ENCODE measurements around the gene ANKS1A. TPM values are rescaled to one million over a fixed set of nuclear protein-coding genes. Genes with fewer than 3 reads are reported as not detected.
"Not testable (repeated sequence)": the region's sequence is repeated elsewhere in the genome, so short reads cannot be mapped to it uniquely, and the experiment has no call there.

Gene ANKS1A
- 1 to 10 TPM; 1.3 to 4.3 (median 1.6) TPM for polyA plus RNA-seq

GRCh38 chr6:34888874-34889555 lies at the start of gene ANKS1A:
Gene ANKS1A (plus strand): TSS chr6:34889255. CDS start chr6:34889403, 148 bp downstream.
- Mint-ChIP-seq H3K4me1 (peaks cover 52 to 57% of the 10 kb centered on the region in 2 donors), H3K36me3 (peaks cover 0 to 8% (median 0%) of the 10 kb centered on the region in 3 donors), H3K4me3 (peak within 1 kb of the TSS; percentile 91 to 100 (median 99)), H3K27me3 (ENCODE audit: low read depth in 3 of 3) (peaks cover 11 to 22% (median 16%) of the 10 kb centered on the region in 3 donors), H3K9me3 (no peaks in the 10 kb centered on the region), H3K27ac (peak within 1 kb of the TSS; percentile 94 to 100 (median 98))
- peak; percentile 90 for DNase-seq

GRCh38 chr6:34839666-34840352 lies 49.2 kb upstream of the ANKS1A start:
- Mint-ChIP-seq H3K4me3 (no peak overlapping the region), H3K36me3 (peaks cover 10 to 35% (median 12%) of the 10 kb centered on the region in 3 donors), H3K9me3 (no peaks in the 10 kb centered on the region), H3K27me3 (ENCODE audit: low read depth in 3 of 3) (no peaks in the 10 kb centered on the region), H3K27ac (no peak overlapping the region), H3K4me1 (no peaks in the 10 kb centered on the region)
- DNase-seq, result no peak

- DNase-seq; H3K27ac Mint-ChIP-seq; H3K4me3 Mint-ChIP-seq; H3K9me3 Mint-ChIP-seq; H3K27me3 Mint-ChIP-seq (ENCODE audit: low read depth in 3 of 3); H3K4me1 Mint-ChIP-seq: not testable (repeated sequence)
- H3K36me3 Mint-ChIP-seq, result peaks cover 5 to 19% (median 16%) of the 10 kb centered on the region in 3 donors
Measured at GRCh38 chr6:34849066-34849465, 40.0 kb upstream of the ANKS1A start.

- no peak for DNase-seq
- H3K4me1 Mint-ChIP-seq, result no peaks in the 10 kb centered on the region
- H3K36me3 Mint-ChIP-seq, result peaks cover 9 to 20% (median 20%) of the 10 kb centered on the region in 3 donors
- H3K27me3 Mint-ChIP-seq (ENCODE audit: low read depth in 3 of 3), result no peaks in the 10 kb centered on the region
- H3K27ac Mint-ChIP-seq, result no peak overlapping the region
- H3K9me3 Mint-ChIP-seq, result no peaks in the 10 kb centered on the region
- H3K4me3 Mint-ChIP-seq, result no peak overlapping the region
Measured at GRCh38 chr6:34851361-34851760, 37.7 kb upstream of the ANKS1A start.

GRCh38 chr6:34852406-34853085 lies 36.5 kb upstream of the ANKS1A start:
- no peaks in the 10 kb centered on the region for H3K4me1 Mint-ChIP-seq
- H3K36me3 Mint-ChIP-seq, result peaks cover 21 to 32% (median 21%) of the 10 kb centered on the region in 3 donors
- H3K4me3 Mint-ChIP-seq, result no peak overlapping the region
- DNase-seq, result no peak
- peak overlapping the region in 1 of 6 donors; percentile 46 for H3K27ac Mint-ChIP-seq
- no peaks in the 10 kb centered on the region for H3K27me3 Mint-ChIP-seq (ENCODE audit: low read depth in 3 of 3)
- no peaks in the 10 kb centered on the region for H3K9me3 Mint-ChIP-seq

- DNase-seq, result no peak
- Mint-ChIP-seq H3K9me3 (no peaks in the 10 kb centered on the region), H3K36me3 (peaks cover 24 to 46% (median 30%) of the 10 kb centered on the region in 3 donors), H3K27me3 (ENCODE audit: low read depth in 3 of 3) (no peaks in the 10 kb centered on the region), H3K27ac (no peak overlapping the region), H3K4me1 (no peaks in the 10 kb centered on the region), H3K4me3 (no peak overlapping the region)
Measured at GRCh38 chr6:34855463-34855862, 33.6 kb upstream of the ANKS1A start.

- Mint-ChIP-seq H3K27me3 (ENCODE audit: low read depth in 3 of 3) (no peaks in the 10 kb centered on the region), H3K36me3 (peaks cover 32 to 37% (median 33%) of the 10 kb centered on the region in 3 donors), H3K4me1 (no peaks in the 10 kb centered on the region), H3K27ac (no peak overlapping the region), H3K4me3 (no peak overlapping the region), H3K9me3 (no peaks in the 10 kb centered on the region)
- DNase-seq, result no peak
Measured at GRCh38 chr6:34858681-34859080, 30.4 kb upstream of the ANKS1A start.

- H3K36me3 Mint-ChIP-seq, result peaks cover 33 to 39% (median 34%) of the 10 kb centered on the region in 3 donors
- H3K4me3 Mint-ChIP-seq, result no peak overlapping the region
- H3K27me3 Mint-ChIP-seq (ENCODE audit: low read depth in 3 of 3), result peaks cover 0 to under 1% (median 0%) of the 10 kb centered on the region in 3 donors
- H3K27ac Mint-ChIP-seq, result no peak overlapping the region
- H3K9me3 Mint-ChIP-seq, result no peaks in the 10 kb centered on the region
- H3K4me1 Mint-ChIP-seq, result no peaks in the 10 kb centered on the region
- DNase-seq, result no peak
Measured at GRCh38 chr6:34859951-34860350, 29.1 kb upstream of the ANKS1A start.

GRCh38 chr6:34860776-34861175 lies 28.3 kb upstream of the ANKS1A start:
- DNase-seq, result no peak
- Mint-ChIP-seq H3K27ac (no peak overlapping the region), H3K4me3 (no peak overlapping the region), H3K9me3 (no peaks in the 10 kb centered on the region), H3K36me3 (peaks cover 37 to 42% (median 37%) of the 10 kb centered on the region in 3 donors), H3K27me3 (ENCODE audit: low read depth in 3 of 3) (peaks cover 0 to 2% (median 0%) of the 10 kb centered on the region in 3 donors), H3K4me1 (no peaks in the 10 kb centered on the region)

GRCh38 chr6:34864007-34864406 lies 25.0 kb upstream of the ANKS1A start:
- Mint-ChIP-seq H3K4me1 (no peaks in the 10 kb centered on the region), H3K27ac (no peak overlapping the region), H3K4me3 (no peak overlapping the region), H3K27me3 (ENCODE audit: low read depth in 3 of 3) (peaks cover 0 to 2% (median 0%) of the 10 kb centered on the region in 3 donors), H3K9me3 (no peaks in the 10 kb centered on the region), H3K36me3 (peaks cover 19 to 25% (median 20%) of the 10 kb centered on the region in 3 donors)
- DNase-seq, result no peak

GRCh38 chr6:34865107-34865506 lies 23.9 kb upstream of the ANKS1A start:
- Mint-ChIP-seq H3K4me1 (no peaks in the 10 kb centered on the region), H3K4me3 (no peak overlapping the region), H3K36me3 (peaks cover 11 to 27% (median 20%) of the 10 kb centered on the region in 3 donors), H3K27me3 (ENCODE audit: low read depth in 3 of 3) (peaks cover 0 to 2% (median 0%) of the 10 kb centered on the region in 3 donors), H3K27ac (peak overlapping the region in 1 of 6 donors; percentile 4), H3K9me3 (no peaks in the 10 kb centered on the region)
- no peak for DNase-seq

GRCh38 chr6:34866509-34866908 lies 22.5 kb upstream of the ANKS1A start:
- no peak overlapping the region for H3K27ac Mint-ChIP-seq
- no peaks in the 10 kb centered on the region for H3K4me1 Mint-ChIP-seq
- no peaks in the 10 kb centered on the region for H3K9me3 Mint-ChIP-seq
- H3K36me3 Mint-ChIP-seq, result peaks cover 5 to 37% (median 18%) of the 10 kb centered on the region in 3 donors
- no peak overlapping the region for H3K4me3 Mint-ChIP-seq
- DNase-seq, result no peak
- peaks cover 0 to 2% (median 2%) of the 10 kb centered on the region in 3 donors for H3K27me3 Mint-ChIP-seq (ENCODE audit: low read depth in 3 of 3)

- Mint-ChIP-seq H3K4me1 (no peaks in the 10 kb centered on the region), H3K4me3 (no peak overlapping the region), H3K9me3 (no peaks in the 10 kb centered on the region), H3K36me3 (peaks cover 5 to 43% (median 18%) of the 10 kb centered on the region in 3 donors), H3K27ac (peak overlapping the region in 1 of 6 donors; percentile 43), H3K27me3 (ENCODE audit: low read depth in 3 of 3) (peaks cover 0 to 2% (median 2%) of the 10 kb centered on the region in 3 donors)
- DNase-seq, result no peak
Measured at GRCh38 chr6:34867484-34867883, 21.6 kb upstream of the ANKS1A start.

- Mint-ChIP-seq H3K4me3 (no peak overlapping the region), H3K36me3 (peaks cover 5 to 42% (median 13%) of the 10 kb centered on the region in 3 donors), H3K27ac (no peak overlapping the region)
Measured at GRCh38 chr6:34871853-34872252, 17.2 kb upstream of the ANKS1A start.

More at GRCh38 chr6:34871853-34872252, 17.2 kb upstream of the ANKS1A start:
- Mint-ChIP-seq H3K4me1 (no peaks in the 10 kb centered on the region), H3K9me3 (no peaks in the 10 kb centered on the region), H3K27me3 (ENCODE audit: low read depth in 3 of 3) (peaks cover 0 to 2% (median 2%) of the 10 kb centered on the region in 3 donors)
- no peak for DNase-seq

Data from immature natural killer cell (primary cell).